Measurements from ENCODE around the gene PIP5K1B.
"Not testable (repeated sequence)": the region's sequence is repeated elsewhere in the genome, so short reads cannot be mapped to it uniquely, and the experiment has no call there.

Gene PIP5K1B

GRCh38 chr9:68967800-68968199 lies 262.8 kb downstream of the PIP5K1B start:
- DNase-seq: no peak

- DNase-seq: no peak
These were observed 264.5 kb downstream of the PIP5K1B start for GRCh38 chr9:68969538-68969937.

GRCh38 chr9:68970151-68970550 lies 265.1 kb downstream of the PIP5K1B start:
- DNase-seq: no peak

- no peak for DNase-seq
These were observed 268.6 kb downstream of the PIP5K1B start for GRCh38 chr9:68973619-68974018.

- no peak for DNase-seq
These were observed 269.4 kb downstream of the PIP5K1B start for GRCh38 chr9:68974431-68974830.

GRCh38 chr9:68974901-68975300 lies 269.9 kb downstream of the PIP5K1B start:
- DNase-seq: no peak

GRCh38 chr9:68975365-68976043 lies 270.5 kb downstream of the PIP5K1B start:
- no peak for DNase-seq

GRCh38 chr9:68978066-68978465 lies 273.0 kb downstream of the PIP5K1B start:
- DNase-seq: no peak

- no peak for DNase-seq
These were observed 273.5 kb downstream of the PIP5K1B start for GRCh38 chr9:68978501-68978900.

- no peak for DNase-seq
These were observed 274.7 kb downstream of the PIP5K1B start for GRCh38 chr9:68979538-68980314.

GRCh38 chr9:68980341-68980914 lies 275.4 kb downstream of the PIP5K1B start:
- DNase-seq: no peak

- no peak for DNase-seq
These were observed 276.7 kb downstream of the PIP5K1B start for GRCh38 chr9:68981789-68982188.

- no peak for DNase-seq
These were observed 278.0 kb downstream of the PIP5K1B start for GRCh38 chr9:68983008-68983411.

- DNase-seq: no peak
These were observed 278.7 kb downstream of the PIP5K1B start for GRCh38 chr9:68983522-68984424.

GRCh38 chr9:68986949-68987348 lies 281.9 kb downstream of the PIP5K1B start:
- DNase-seq: not testable (repeated sequence)

GRCh38 chr9:68991457-68991856 lies 286.4 kb downstream of the PIP5K1B start:
- no peak for DNase-seq

GRCh38 chr9:68995776-68996175 lies 290.7 kb downstream of the PIP5K1B start:
- DNase-seq: no peak

- no peak for DNase-seq
These were observed 291.4 kb downstream of the PIP5K1B start for GRCh38 chr9:68996462-68996861.

- DNase-seq: no peak
These were observed 292.6 kb downstream of the PIP5K1B start for GRCh38 chr9:68997666-68998065.

GRCh38 chr9:68998385-68998784 lies 293.3 kb downstream of the PIP5K1B start:
- DNase-seq: no peak

GRCh38 chr9:68998812-68999211 lies 293.8 kb downstream of the PIP5K1B start:
- no peak for DNase-seq

- DNase-seq: peak; percentile 45
These were observed 294.5 kb downstream of the PIP5K1B start for GRCh38 chr9:68999393-69000105.
